ENCODE measurements around the gene GALNT9.
A peak's percentile ranks its signal among the peaks of the same experiment; 100 is the strongest.

GALNT9 gene

GRCh38 chr12:132172619-132173018 is 156.8 kb downstream of the GALNT9 start:
- CTCF ChIA-PET = no interaction called here
- TF ChIP-seq CTCF (IDR thresholded peaks at IDR 0.05; ENCODE audit: insufficient read depth, low read length, missing control alignments) = no peak
- DNase-seq (ENCODE audit: low read depth, low spot score) = no peak
- POLR2A ChIA-PET = no interaction called here
- no peak overlapping the region for H3K4me3 ChIP-seq (ENCODE audit: low read depth, low read length)

DNA sequence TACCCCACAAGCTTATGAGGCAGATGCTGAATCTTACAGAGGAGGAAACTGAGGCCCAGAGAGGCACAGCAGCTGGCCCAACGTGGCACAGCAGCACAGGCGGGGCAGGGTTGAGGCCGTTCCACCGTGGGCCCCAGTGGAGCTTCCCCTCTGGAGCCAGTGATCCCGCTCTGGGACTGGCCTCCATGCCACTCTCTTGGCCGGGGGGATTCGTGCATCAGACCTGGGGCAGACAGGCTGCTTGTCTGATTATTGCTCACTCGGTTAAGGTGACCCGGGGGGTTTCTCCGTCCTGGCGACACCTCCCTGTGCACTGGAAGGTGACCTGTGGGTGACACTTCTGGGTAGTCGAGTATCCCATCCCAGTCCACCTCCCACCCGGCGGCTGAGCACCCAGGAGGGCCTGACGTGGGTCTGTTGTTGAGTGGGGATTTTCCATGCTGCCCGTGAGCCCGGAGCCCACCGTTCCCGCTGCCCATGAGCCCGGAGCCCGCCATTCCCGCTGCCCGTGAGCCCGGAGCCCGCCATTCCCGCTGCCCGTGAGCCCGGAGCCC is 157.3 kb downstream of the GALNT9 start:
- POLR2A ChIA-PET = no interaction called here
- DNase-seq (ENCODE audit: low read depth, low spot score) = no peak
- H3K4me3 ChIP-seq (ENCODE audit: low read depth, low read length) = no peak overlapping the region
- CTCF ChIA-PET = interaction anchor here (1.1 kb wide), 1 partner anchor 18 kb away, joined by 4 read pairs; no protein-coding TSS in a partner anchor
- no peak for TF ChIP-seq CTCF (IDR thresholded peaks at IDR 0.05; ENCODE audit: insufficient read depth, low read length, missing control alignments)

GRCh38 chr12:132171293-132171967 is 158.0 kb downstream of the GALNT9 start:
- POLR2A ChIA-PET = no interaction called here

DNA sequence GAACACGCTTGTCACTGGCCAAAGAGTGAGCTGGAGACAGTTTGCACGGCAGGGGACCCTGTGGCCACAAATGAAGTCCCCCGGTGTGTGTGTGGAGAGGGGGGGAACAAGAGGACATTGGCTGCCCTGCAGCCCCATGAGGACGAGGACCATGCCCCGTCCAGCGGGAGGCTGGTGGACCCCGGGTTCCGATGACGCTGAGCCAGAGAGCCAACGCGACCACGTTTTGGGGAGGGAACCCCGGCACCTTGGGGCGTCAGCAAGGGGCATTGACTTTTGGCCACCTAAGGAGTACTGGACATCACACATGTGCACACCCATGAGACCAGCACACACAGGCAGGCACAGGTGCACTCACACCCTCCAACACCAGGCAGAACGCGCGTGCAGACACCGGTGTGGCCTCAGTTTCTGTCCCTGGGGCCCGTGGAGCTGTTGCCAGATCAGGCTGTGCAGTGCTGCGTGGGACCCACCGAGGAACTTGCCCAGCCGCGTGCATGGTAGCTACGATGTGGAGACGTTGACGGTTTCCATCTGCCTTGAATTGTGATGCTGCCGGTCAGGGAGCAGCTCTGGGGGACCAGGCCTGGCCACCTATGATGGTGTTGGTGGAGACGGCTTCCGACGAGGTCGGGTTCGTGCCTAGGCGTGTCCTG is 158.6 kb downstream of the GALNT9 start:
- POLR2A ChIA-PET = no interaction called here
- CTCF ChIA-PET = no interaction called here
- H3K4me3 ChIP-seq (ENCODE audit: low read depth, low read length) = no peak overlapping the region
- DNase-seq (ENCODE audit: low read depth, low spot score) = no peak
- no peak for TF ChIP-seq CTCF (IDR thresholded peaks at IDR 0.05; ENCODE audit: insufficient read depth, low read length, missing control alignments)

More at GRCh38 chr12:132171293-132171967, 158.0 kb downstream of the GALNT9 start:
- TF ChIP-seq CTCF (IDR thresholded peaks at IDR 0.05; ENCODE audit: insufficient read depth, low read length, missing control alignments) = no peak
- H3K4me3 ChIP-seq (ENCODE audit: low read depth, low read length) = no peak overlapping the region
- no peak for DNase-seq (ENCODE audit: low read depth, low spot score)
- CTCF ChIA-PET = interaction anchor here (1.1 kb wide), 1 partner anchor 18 kb away, joined by 4 read pairs; no protein-coding TSS in a partner anchor

GRCh38 chr12:132170094-132170636 is 159.2 kb downstream of the GALNT9 start:
- POLR2A ChIA-PET = no interaction called here
- H3K4me3 ChIP-seq (ENCODE audit: low read depth, low read length) = no peak overlapping the region
- DNase-seq (ENCODE audit: low read depth, low spot score) = peak; percentile 47
- TF ChIP-seq CTCF (IDR thresholded peaks at IDR 0.05; ENCODE audit: insufficient read depth, low read length, missing control alignments) = no peak
- CTCF ChIA-PET = no interaction called here

DNA sequence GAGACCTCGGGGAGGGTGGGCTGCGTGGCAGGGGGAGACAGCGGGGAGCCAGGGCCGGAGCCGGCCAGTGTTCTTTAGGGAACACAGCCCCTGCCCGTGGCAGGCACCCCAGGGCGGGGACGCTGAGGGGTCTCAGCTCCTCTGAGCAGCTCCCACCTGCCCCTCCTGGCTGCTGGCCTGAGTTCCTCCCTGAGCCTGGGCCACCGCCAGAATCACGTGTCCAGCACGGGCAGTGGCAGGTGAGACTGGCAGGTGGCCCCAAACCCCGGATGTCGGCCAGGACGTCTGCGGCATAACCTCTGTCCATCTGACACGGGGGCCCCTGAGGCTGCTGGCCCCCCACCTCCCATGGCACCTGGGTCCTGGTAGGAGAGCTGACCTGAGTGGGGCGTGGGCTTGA is 160.0 kb downstream of the GALNT9 start:
- POLR2A ChIA-PET = no interaction called here
- H3K4me3 ChIP-seq (ENCODE audit: low read depth, low read length) = no peak overlapping the region
- no peak for DNase-seq (ENCODE audit: low read depth, low spot score)
- no peak for TF ChIP-seq CTCF (IDR thresholded peaks at IDR 0.05; ENCODE audit: insufficient read depth, low read length, missing control alignments)
- CTCF ChIA-PET = no interaction called here

Measured in AG04449 (cell line).